Nephron progenitor cell (in vitro differentiated cells): Measurements from ENCODE around the gene CNGB1.
A peak's percentile ranks its signal among the peaks of the same experiment; 100 is the strongest.

Experiments used
- DNase-seq: peaks from one replicate; pipeline ENCODE4 v3.0.0; 2021
- H3K27ac Mint-ChIP-seq: 2 replicates; pipeline ENCODE4 v1.8.0; 2021; ENCODE audit warnings: mild to moderate bottlenecking, moderate library complexity, mixed read lengths
- H3K27me3 Mint-ChIP-seq: 2 replicates; pipeline ENCODE4 v1.8.0; 2021; ENCODE audit warnings: mild to moderate bottlenecking, low read depth, mixed read lengths; ENCODE audit not compliant: poor library complexity
- H3K36me3 Mint-ChIP-seq: 2 replicates; pipeline ENCODE4 v1.8.0; 2021; ENCODE audit warnings: low read depth, mixed read lengths
- H3K4me1 Mint-ChIP-seq: 2 replicates; pipeline ENCODE4 v1.8.0; 2021; ENCODE audit warnings: mixed read lengths
- H3K4me3 Mint-ChIP-seq: 2 replicates; pipeline ENCODE4 v1.8.0; 2021; ENCODE audit warnings: mild to moderate bottlenecking, moderate library complexity, mixed read lengths
- H3K9me3 Mint-ChIP-seq: 2 replicates; pipeline ENCODE4 v1.8.0; 2021; ENCODE audit warnings: mild to moderate bottlenecking, moderate library complexity, mixed read lengths
- TF ChIP-seq, protein P1 (sequence below): fragments of 200-600 bp; sonication (generic); IDR thresholded peaks from 2 replicates; pipeline ENCODE4 v1.5.0; 2021; ENCODE audit warnings: antibody characterized with exemption

Gene CNGB1

GRCh38 chr16:57976331-57976796 lies 5.4 kb upstream of the CNGB1 start:
- H3K36me3 Mint-ChIP-seq, result no peaks in the 10 kb centered on the region
- TF ChIP-seq, protein P1, sequence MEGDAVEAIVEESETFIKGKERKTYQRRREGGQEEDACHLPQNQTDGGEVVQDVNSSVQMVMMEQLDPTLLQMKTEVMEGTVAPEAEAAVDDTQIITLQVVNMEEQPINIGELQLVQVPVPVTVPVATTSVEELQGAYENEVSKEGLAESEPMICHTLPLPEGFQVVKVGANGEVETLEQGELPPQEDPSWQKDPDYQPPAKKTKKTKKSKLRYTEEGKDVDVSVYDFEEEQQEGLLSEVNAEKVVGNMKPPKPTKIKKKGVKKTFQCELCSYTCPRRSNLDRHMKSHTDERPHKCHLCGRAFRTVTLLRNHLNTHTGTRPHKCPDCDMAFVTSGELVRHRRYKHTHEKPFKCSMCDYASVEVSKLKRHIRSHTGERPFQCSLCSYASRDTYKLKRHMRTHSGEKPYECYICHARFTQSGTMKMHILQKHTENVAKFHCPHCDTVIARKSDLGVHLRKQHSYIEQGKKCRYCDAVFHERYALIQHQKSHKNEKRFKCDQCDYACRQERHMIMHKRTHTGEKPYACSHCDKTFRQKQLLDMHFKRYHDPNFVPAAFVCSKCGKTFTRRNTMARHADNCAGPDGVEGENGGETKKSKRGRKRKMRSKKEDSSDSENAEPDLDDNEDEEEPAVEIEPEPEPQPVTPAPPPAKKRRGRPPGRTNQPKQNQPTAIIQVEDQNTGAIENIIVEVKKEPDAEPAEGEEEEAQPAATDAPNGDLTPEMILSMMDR, result no peak
- no peak overlapping the region for H3K4me3 Mint-ChIP-seq
- no peaks in the 10 kb centered on the region for H3K9me3 Mint-ChIP-seq
- H3K27ac Mint-ChIP-seq, result no peak overlapping the region
- no peak for DNase-seq
- no peaks in the 10 kb centered on the region for H3K4me1 Mint-ChIP-seq
- peaks cover 11% of the 10 kb centered on the region for H3K27me3 Mint-ChIP-seq

DNA sequence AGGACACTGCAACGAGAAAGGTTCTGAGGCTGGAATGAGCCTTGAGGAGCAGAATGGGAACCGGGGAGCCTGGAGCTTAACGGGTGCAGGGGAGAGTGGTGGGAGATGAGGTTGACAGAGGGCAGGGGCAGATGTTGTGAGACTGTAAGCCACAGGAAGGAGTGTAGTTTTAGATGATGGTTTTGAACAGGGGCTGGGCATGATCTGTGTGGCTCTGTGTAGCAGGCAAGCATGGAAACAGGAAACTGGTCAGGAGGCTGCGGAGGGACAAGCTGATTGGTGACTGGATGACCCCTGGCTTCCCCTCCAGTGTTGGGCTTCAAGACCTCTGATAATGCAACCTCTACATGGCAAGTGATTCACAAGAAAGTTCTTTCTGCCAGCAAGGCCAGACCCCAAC lies 1.4 kb upstream of the CNGB1 start:
- TF ChIP-seq, protein P1, result no peak
- Mint-ChIP-seq H3K36me3 (no peaks in the 10 kb centered on the region), H3K4me1 (no peaks in the 10 kb centered on the region), H3K9me3 (no peaks in the 10 kb centered on the region), H3K4me3 (no peak overlapping the region), H3K27me3 (peaks cover 13% of the 10 kb centered on the region), H3K27ac (peak overlapping the region; percentile 21)
- DNase-seq, result no peak

DNA sequence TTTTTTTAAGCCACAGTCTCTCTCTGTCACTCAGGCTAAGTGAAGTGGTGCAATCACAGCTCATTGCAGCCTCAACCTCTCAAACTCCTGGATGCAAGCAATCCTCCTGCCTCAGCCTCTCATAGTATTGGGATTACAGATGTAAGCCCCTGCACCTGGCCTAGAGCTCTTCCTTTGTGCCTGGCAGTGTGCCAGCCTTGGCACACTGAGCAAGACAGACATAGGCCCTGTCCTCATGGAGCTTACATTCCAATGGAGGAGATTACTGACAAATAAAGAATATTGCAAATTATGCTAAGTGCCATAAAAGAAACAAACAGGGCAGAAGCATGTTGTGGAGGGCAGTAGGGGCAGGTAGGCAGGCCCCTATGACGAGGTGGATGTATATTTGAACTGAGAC lies 920 bp upstream of the CNGB1 start:
- no peak overlapping the region for H3K27ac Mint-ChIP-seq
- TF ChIP-seq, protein P1, result no peak
- H3K4me1 Mint-ChIP-seq, result no peaks in the 10 kb centered on the region

DNA sequence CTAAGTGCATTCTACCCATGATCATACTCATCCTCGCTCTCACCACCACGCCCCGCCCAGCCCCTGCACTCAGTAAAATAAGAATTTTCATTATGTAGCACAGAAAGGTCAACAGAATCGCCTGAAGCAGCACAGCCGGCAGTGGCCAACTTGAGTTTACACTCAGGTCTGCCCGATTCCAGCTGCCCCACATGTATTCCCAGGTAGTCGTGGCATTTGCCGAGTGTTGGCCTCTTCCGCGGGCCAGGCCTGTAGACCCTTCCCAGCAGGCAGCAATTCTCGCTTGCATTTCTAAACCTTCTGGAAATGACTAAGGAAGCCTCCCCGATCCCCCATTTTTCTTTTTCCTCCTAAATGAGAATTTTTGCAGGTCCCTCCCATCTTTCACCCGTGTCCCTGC lies 609 bp downstream of the CNGB1 start:
- peaks cover 13% of the 10 kb centered on the region for H3K27me3 Mint-ChIP-seq
- no peaks in the 10 kb centered on the region for H3K9me3 Mint-ChIP-seq
- no peak overlapping the region for H3K27ac Mint-ChIP-seq
- H3K4me1 Mint-ChIP-seq, result no peaks in the 10 kb centered on the region
- DNase-seq, result no peak
- no peaks in the 10 kb centered on the region for H3K36me3 Mint-ChIP-seq
- H3K4me3 Mint-ChIP-seq, result no peak overlapping the region
- TF ChIP-seq, protein P1, result no peak

More for the DNA sequence above, 920 bp upstream of the CNGB1 start:
- H3K9me3 Mint-ChIP-seq, result no peaks in the 10 kb centered on the region
- no peak overlapping the region for H3K4me3 Mint-ChIP-seq
- no peaks in the 10 kb centered on the region for H3K36me3 Mint-ChIP-seq
- no peak for DNase-seq
- H3K27me3 Mint-ChIP-seq, result peaks cover 13% of the 10 kb centered on the region

- H3K4me1 Mint-ChIP-seq, result no peaks in the 10 kb centered on the region
- H3K27ac Mint-ChIP-seq, result no peak overlapping the region
- TF ChIP-seq, protein P1, result no peak
- peaks cover 9% of the 10 kb centered on the region for H3K27me3 Mint-ChIP-seq
- H3K36me3 Mint-ChIP-seq, result no peaks in the 10 kb centered on the region
- H3K4me3 Mint-ChIP-seq, result no peak overlapping the region
- no peaks in the 10 kb centered on the region for H3K9me3 Mint-ChIP-seq
- DNase-seq, result no peak
Measured at GRCh38 chr16:57969451-57970123, 1.3 kb downstream of the CNGB1 start.

DNA sequence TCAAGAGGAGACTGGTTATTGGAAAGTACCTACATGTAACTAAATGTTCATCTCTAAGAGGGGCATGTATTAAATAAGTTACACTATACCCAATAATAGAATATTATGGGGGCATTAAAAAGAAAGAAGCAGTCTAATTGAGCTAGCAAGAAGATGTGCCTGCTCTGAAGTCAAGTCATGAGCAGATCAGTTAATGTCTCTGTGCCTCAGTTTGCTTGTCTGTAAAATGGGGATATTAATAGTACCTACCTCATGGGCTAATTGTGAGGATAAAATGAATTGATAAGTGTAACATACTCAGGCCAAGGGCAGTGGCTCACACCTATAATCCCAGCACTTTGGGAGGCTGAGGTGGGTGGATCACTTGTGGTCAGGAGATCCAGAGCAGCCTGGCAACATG lies 3.0 kb downstream of the CNGB1 start:
- Mint-ChIP-seq H3K27ac (no peak overlapping the region), H3K9me3 (no peaks in the 10 kb centered on the region), H3K36me3 (no peaks in the 10 kb centered on the region), H3K4me3 (no peak overlapping the region), H3K4me1 (no peaks in the 10 kb centered on the region), H3K27me3 (peaks cover 7% of the 10 kb centered on the region)
- TF ChIP-seq, protein P1, result no peak
- DNase-seq, result no peak
